IMR-90 (cell line): Measurements from ENCODE around the gene CC2D2B. TPM values are rescaled to one million over a fixed set of nuclear protein-coding genes. Genes with fewer than 3 reads are reported as not detected.

ENCODE experiments used
- ATAC-seq: fragments of 200-7000 bp; cut with Tn5 transposase; 2 replicates; pipeline ENCODE4 v1.9.1; 2020; ENCODE audit warnings: low read depth, mild to moderate bottlenecking, moderate library complexity
- BruUV-seq: library from RNA; stranded (reverse); fragments of 400-500 nt; replicated peaks from 2 replicates; lab custom pipeline; 2021; lab: Mats Ljungman, UMichigan
- CTCF ChIA-PET: fragments of 300-600 bp; formaldehyde crosslinking; extraction: SDS; loops from one replicate; lab custom pipeline; 2021; ENCODE audit warnings: antibody characterized with exemption; lab: Yijun Ruan, JAX
- POLR2A ChIA-PET: fragments of 300-600 bp; sonication (Branson Sonifier 250); formaldehyde crosslinking; loops from one replicate; lab custom pipeline; 2022; ENCODE audit warnings: antibody characterized with exemption; ENCODE audit not compliant: unreplicated experiment; lab: Charles Lee
- DNase-seq: peaks from one replicate; pipeline ENCODE4 v3.0.0; 2013
- H2AFZ ChIP-seq: replicated peaks from 2 replicates; pipeline ENCODE3; 2013; ENCODE audit warnings: low read length, mild to moderate bottlenecking; ENCODE audit not compliant: poor library complexity
- H2AK5ac ChIP-seq: 2 replicates; pipeline ENCODE4 v1.6.1; 2013; ENCODE audit warnings: low read depth, low read length, inconsistent platforms
- H2AK9ac ChIP-seq: replicated peaks from 2 replicates; pipeline ENCODE3; 2013; ENCODE audit warnings: mild to moderate bottlenecking, low read depth, low read length, moderate library complexity; ENCODE audit not compliant: poor library complexity
- H2BK120ac ChIP-seq: 2 replicates; pipeline ENCODE4 v1.6.1; 2013; ENCODE audit warnings: low read depth, low read length, inconsistent platforms
- H2BK15ac ChIP-seq: 3 replicates; pipeline ENCODE4 v1.6.1; 2013; ENCODE audit warnings: low read depth, low read length, inconsistent platforms
- H2BK20ac ChIP-seq: 2 replicates; pipeline ENCODE4 v1.6.1; 2013; ENCODE audit warnings: low read depth, mild to moderate bottlenecking, inconsistent platforms, low read length, moderate library complexity
- H2BK5ac ChIP-seq: 2 replicates; pipeline ENCODE4 v1.6.1; 2013; ENCODE audit warnings: mild to moderate bottlenecking, low read depth, low read length, inconsistent platforms; ENCODE audit not compliant: poor library complexity, severe bottlenecking
- H3K14ac ChIP-seq: replicated peaks from 2 replicates; pipeline ENCODE4 v1.6.1; 2013; ENCODE audit warnings: low read depth, low read length, inconsistent platforms
- H3K18ac ChIP-seq: 2 replicates; pipeline ENCODE4 v1.6.1; 2013; ENCODE audit warnings: low read depth, low read length, control low read depth
- H3K23ac ChIP-seq: 2 replicates; pipeline ENCODE4 v1.6.1; 2013; ENCODE audit warnings: low read depth, low read length, inconsistent platforms
- H3K27ac ChIP-seq: 2 replicates; pipeline ENCODE4 v1.5.1; 2013; ENCODE audit warnings: mild to moderate bottlenecking, control low read depth, low read length; ENCODE audit not compliant: insufficient read depth
- H3K27me3 ChIP-seq: 2 replicates; pipeline ENCODE4 v1.6.1; 2013; ENCODE audit warnings: low read length; ENCODE audit not compliant: control insufficient read depth, insufficient read depth
- H3K36me3 ChIP-seq: 2 replicates; pipeline ENCODE4 v1.6.1; 2013; ENCODE audit warnings: low read length, mixed read lengths; ENCODE audit not compliant: control insufficient read depth, insufficient read depth
- H3K4ac ChIP-seq: 2 replicates; pipeline ENCODE4 v1.6.1; 2013; ENCODE audit warnings: low read depth, low read length, inconsistent platforms
- H3K4me1 ChIP-seq: 2 replicates; pipeline ENCODE4 v1.6.1; 2013; ENCODE audit warnings: low read length, mixed read lengths; ENCODE audit not compliant: control insufficient read depth, insufficient read depth
- H3K4me2 ChIP-seq: 2 replicates; pipeline ENCODE4 v1.6.1; 2013; ENCODE audit warnings: low read depth, mild to moderate bottlenecking, control low read depth, low read length, moderate library complexity
- H3K4me3 ChIP-seq: 2 replicates; pipeline ENCODE4 v1.5.1; 2013; ENCODE audit warnings: low read depth, mild to moderate bottlenecking, control low read depth, low read length, moderate library complexity; ENCODE audit not compliant: insufficient read depth
- H3K56ac ChIP-seq: 2 replicates; pipeline ENCODE4 v1.6.1; 2013; ENCODE audit warnings: low read length, inconsistent platforms; ENCODE audit not compliant: insufficient read depth; ENCODE audit errors: extremely low read depth
- H3K79me1 ChIP-seq, 2 experiments: 2 replicates each; pipeline ENCODE4 v1.6.1; 2013; ENCODE audit warnings: low read length in 2 of 2, inconsistent platforms in 1 of 2, low read depth in 1 of 2
- H3K9ac ChIP-seq: 2 replicates; pipeline ENCODE4 v1.6.1; 2013; ENCODE audit warnings: low read depth, low read length, control low read depth
- H3K9me1 ChIP-seq: 2 replicates; pipeline ENCODE4 v1.6.1; 2013; ENCODE audit warnings: low read length, inconsistent platforms; ENCODE audit not compliant: insufficient read depth
- H3K9me3 ChIP-seq: 2 replicates; pipeline ENCODE4 v1.6.1; 2013; ENCODE audit warnings: low read length; ENCODE audit not compliant: control insufficient read depth, insufficient read depth
- H4K20me1 ChIP-seq: 2 replicates; pipeline ENCODE4 v1.6.1; 2013; ENCODE audit warnings: low read length, inconsistent platforms; ENCODE audit not compliant: insufficient read depth
- H4K5ac ChIP-seq: 2 replicates; pipeline ENCODE4 v1.6.1; 2013; ENCODE audit warnings: mild to moderate bottlenecking, low read depth, low read length, control low read depth
- H4K8ac ChIP-seq, 2 experiments: 2 replicates each; pipeline ENCODE4 v1.6.1; 2013; ENCODE audit warnings: low read depth in 2 of 2, low read length in 2 of 2, control low read depth in 1 of 2, inconsistent platforms in 1 of 2
- H4K91ac ChIP-seq: 2 replicates; pipeline ENCODE4 v1.6.1; 2013; ENCODE audit warnings: low read depth, low read length, inconsistent platforms; ENCODE audit not compliant: insufficient read depth
- BHLHE40 ChIP-seq: fragments of 150-350 bp; IDR thresholded peaks from 2 replicates; pipeline ENCODE4 v1.6.1; 2016; ENCODE audit warnings: mild to moderate bottlenecking, low read depth, low read length
- CHD1 ChIP-seq: IDR thresholded peaks from 2 replicates; pipeline ENCODE4 v1.6.1; 2012; ENCODE audit warnings: low read depth, low read length, improper control_type of control experiment
- FOS ChIP-seq: fragments of 150-350 bp; IDR thresholded peaks from 2 replicates; pipeline ENCODE4 v1.6.1; 2016; ENCODE audit warnings: low read depth, low read length
- MAFK ChIP-seq: IDR thresholded peaks from 2 replicates; pipeline ENCODE4 v1.6.1; 2012; ENCODE audit warnings: low read depth, low read length, improper control_type of control experiment
- NFE2L2 ChIP-seq: fragments of 150-350 bp; IDR thresholded peaks from 2 replicates; pipeline ENCODE4 v1.6.1; 2016; ENCODE audit warnings: low read depth, mild to moderate bottlenecking, low read length
- WGBS, 2 experiments: methylation state at CpG; one replicate each; pipeline versions ENCODE4 v1.1.5 to v1.1.7; 2013; ENCODE audit warnings: missing lambda C conversion rate in 2 of 2; ENCODE audit not compliant: insufficient read length in 1 of 2; ENCODE audit errors: extremely low coverage in 2 of 2; 5-methylcytosine and 5-hydroxymethylcytosine counted together
- dilution Hi-C: fragments of 300-500 bp; cut with HindIII; formaldehyde crosslinking; loops from one replicate; pipeline ENCODE4 v1.14.3; 2018; ENCODE audit warnings: low sequenced_read_pairs; ENCODE audit not compliant: unreplicated experiment
- in situ Hi-C: fragments of 300-500 bp; cut with MboI; formaldehyde crosslinking; loops from 3 replicates; pipeline ENCODE4 v1.14.3; 2019; ENCODE audit warnings: low sequenced_read_pairs, inconsistent platforms, mixed read lengths
- intact Hi-C: fragments of 100-400 bp; cut with micrococcal nuclease; formaldehyde crosslinking; loops from 2 replicates; pipeline ENCODE4 v1.10.0; 2022
- polyA plus RNA-seq, 3 experiments: library from polyadenylated mRNA; depleted of rRNA; stranded (reverse); fragments of >200 nt; gene quantifications; 2 replicates each; pipeline ENCODE4 v1.2.3, GENCODE V29; 2012; ENCODE audit warnings: low replicate concordance in 1 of 3
- total RNA-seq: library from RNA; depleted of rRNA; stranded (reverse); fragments of >200 nt; gene quantifications from 2 replicates; pipeline ENCODE4 v1.2.3, GENCODE V29; 2012
- TF ChIP-seq, protein P1 (sequence below): fragments of 150-350 bp; IDR thresholded peaks from 2 replicates; pipeline ENCODE4 v1.6.1; 2017; ENCODE audit warnings: mild to moderate bottlenecking, antibody characterized with exemption, low read length, low read depth
- TF ChIP-seq, protein P2 (sequence below): conservative IDR thresholded peaks from 2 replicates; pipeline ENCODE4 v1.5.1; 2012; ENCODE audit warnings: mild to moderate bottlenecking, low read depth, low read length, improper control_type of control experiment

CC2D2B gene
- total and polyA plus RNA-seq, 2 of the 4 experiments (the other 2 are of a cell fraction), result not detected

DNA sequence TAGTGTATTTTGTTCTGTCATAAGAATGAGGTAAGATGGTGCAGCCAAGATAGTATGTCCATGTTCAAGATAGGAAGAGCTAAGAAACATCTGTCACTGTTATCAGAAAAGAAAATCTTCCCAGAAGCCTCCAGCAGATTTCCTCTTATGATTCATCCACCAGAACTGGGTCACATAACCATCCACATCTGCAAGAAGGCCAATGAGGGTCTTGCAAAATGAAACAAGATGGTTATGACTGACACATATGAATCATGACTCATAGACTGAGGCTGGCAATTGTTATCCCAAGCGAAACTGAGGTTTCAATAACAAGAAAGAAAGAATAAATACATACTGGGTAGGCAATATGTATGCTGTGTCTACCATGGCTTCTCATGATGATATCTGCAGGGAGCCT, 165.9 kb downstream of the CC2D2B start:
- no peak overlapping the region for H2AFZ ChIP-seq
- H4K5ac ChIP-seq, result no peak overlapping the region
- no peak overlapping the region for H2AK5ac ChIP-seq
- H3K9me1 ChIP-seq, result no peaks in the 10 kb centered on the region
- H2BK120ac ChIP-seq, result no peak overlapping the region
- TF ChIP-seq FOS, result peak; percentile 32; the same call in 1 of the 2 replicates
- no peak for TF ChIP-seq BHLHE40
- TF ChIP-seq, protein P1, sequence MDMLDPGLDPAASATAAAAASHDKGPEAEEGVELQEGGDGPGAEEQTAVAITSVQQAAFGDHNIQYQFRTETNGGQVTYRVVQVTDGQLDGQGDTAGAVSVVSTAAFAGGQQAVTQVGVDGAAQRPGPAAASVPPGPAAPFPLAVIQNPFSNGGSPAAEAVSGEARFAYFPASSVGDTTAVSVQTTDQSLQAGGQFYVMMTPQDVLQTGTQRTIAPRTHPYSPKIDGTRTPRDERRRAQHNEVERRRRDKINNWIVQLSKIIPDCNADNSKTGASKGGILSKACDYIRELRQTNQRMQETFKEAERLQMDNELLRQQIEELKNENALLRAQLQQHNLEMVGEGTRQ, result no peak
- no peak for TF ChIP-seq CHD1
- no peak for TF ChIP-seq MAFK
- TF ChIP-seq, protein P2, sequence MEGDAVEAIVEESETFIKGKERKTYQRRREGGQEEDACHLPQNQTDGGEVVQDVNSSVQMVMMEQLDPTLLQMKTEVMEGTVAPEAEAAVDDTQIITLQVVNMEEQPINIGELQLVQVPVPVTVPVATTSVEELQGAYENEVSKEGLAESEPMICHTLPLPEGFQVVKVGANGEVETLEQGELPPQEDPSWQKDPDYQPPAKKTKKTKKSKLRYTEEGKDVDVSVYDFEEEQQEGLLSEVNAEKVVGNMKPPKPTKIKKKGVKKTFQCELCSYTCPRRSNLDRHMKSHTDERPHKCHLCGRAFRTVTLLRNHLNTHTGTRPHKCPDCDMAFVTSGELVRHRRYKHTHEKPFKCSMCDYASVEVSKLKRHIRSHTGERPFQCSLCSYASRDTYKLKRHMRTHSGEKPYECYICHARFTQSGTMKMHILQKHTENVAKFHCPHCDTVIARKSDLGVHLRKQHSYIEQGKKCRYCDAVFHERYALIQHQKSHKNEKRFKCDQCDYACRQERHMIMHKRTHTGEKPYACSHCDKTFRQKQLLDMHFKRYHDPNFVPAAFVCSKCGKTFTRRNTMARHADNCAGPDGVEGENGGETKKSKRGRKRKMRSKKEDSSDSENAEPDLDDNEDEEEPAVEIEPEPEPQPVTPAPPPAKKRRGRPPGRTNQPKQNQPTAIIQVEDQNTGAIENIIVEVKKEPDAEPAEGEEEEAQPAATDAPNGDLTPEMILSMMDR, result no peak
- no peak for TF ChIP-seq NFE2L2
- BruUV-seq, result no TSS peak
- H3K4me3 ChIP-seq, result no peak overlapping the region
- H3K18ac ChIP-seq, result no peak overlapping the region
- dilution Hi-C loops, result no loop called here
- in situ Hi-C loops, result no loop called here
- H2AK9ac ChIP-seq, result no peak overlapping the region
- ATAC-seq (peak; percentile 24), DNase-seq (peak; percentile 85)
- H3K14ac ChIP-seq, result no peak overlapping the region
- H3K9ac ChIP-seq, result no peak overlapping the region
- no peak overlapping the region for H4K91ac ChIP-seq
- ChIA-PET POLR2A (interaction anchor here (0.9 kb wide), 1 partner anchor 16 kb away, joined by 3 read pairs; no protein-coding TSS in a partner anchor), CTCF (no interaction called here)
- no peaks in the 10 kb centered on the region for H3K27me3 ChIP-seq
- no peaks in the 10 kb centered on the region for H3K36me3 ChIP-seq
- H3K4me2 ChIP-seq, result no peak overlapping the region
- WGBS, 2 experiments, result no CpG with 5 or more reads among the region's 1 CpG
- H3K27ac ChIP-seq, result no peak overlapping the region
- H2BK20ac ChIP-seq, result no peak overlapping the region
- H3K23ac ChIP-seq, result no peak overlapping the region
- H4K8ac ChIP-seq, result no peak overlapping the region
- no peaks in the 10 kb centered on the region for H4K20me1 ChIP-seq
- no peak overlapping the region for H2BK15ac ChIP-seq
- H3K56ac ChIP-seq, result no peak overlapping the region
- H3K9me3 ChIP-seq, result no peaks in the 10 kb centered on the region
- H2BK5ac ChIP-seq, result no peak overlapping the region
- intact Hi-C loops, result no loop called here
- no peaks in the 10 kb centered on the region for H3K79me1 ChIP-seq
- H3K4me1 ChIP-seq, result no peaks in the 10 kb centered on the region
- H3K4ac ChIP-seq, result no peak overlapping the region
